ENCODE data around the gene DUSP28.

DUSP28 gene

GRCh38 chr2:240586919-240587800 lies 27.0 kb downstream of the DUSP28 start:
- DNase-seq, result peak; percentile 46 to 58

DNA sequence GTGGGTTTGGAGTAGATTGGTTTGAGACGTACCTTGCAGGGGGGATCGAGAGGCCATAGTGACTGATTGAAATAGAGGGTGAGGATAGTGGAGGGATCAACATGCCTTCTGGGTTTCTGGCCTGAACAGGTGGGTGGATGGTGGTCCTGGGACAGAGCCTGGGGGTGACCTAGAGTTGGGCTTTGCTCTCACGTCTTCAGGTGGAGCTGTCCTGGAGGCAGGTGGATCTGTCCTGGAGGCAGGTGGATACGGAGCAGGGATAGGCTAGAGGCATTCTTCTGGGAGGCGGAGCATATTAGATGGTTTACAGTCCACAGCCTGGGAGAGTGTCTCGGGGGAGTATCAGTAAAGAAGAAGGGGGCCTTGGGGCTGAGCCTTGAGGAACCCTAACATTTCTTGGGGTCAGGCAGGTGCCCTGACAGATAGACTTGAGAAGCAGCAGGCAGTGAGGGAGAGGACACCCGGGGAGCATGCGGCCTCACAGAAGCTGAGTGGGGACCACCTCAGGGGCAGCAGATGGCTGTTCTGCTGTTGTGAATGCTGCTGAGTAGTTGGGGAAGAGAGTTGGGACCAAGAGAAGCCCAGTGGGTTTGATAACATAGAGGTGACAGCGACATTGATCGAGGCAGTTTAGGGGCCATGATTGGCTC lies 28.0 kb downstream of the DUSP28 start:
- no peak for DNase-seq

DNA sequence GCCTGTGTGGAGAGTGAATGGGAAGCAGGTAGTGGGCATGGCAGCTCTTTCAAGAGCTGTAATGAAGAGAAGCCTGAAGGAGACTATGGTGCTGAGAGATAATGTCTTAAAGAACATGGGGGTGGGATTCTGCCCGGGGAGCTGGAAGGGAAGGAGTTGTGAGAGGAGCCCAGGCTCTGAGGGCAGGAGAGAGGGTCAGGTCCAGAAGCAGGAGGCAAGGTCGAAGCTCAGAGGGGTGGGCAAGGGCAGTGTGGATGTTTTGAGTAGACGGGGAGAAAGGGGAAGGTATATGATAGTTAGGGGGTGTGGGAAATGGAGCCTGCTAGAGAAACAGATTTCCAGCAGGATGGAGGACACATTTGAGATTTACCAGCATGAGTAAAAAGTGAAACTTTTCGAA lies 28.5 kb downstream of the DUSP28 start:
- DNase-seq, result no peak

- DNase-seq, result no peak
These were observed 29.2 kb downstream of the DUSP28 start for GRCh38 chr2:240589375-240589774.

GRCh38 chr2:240589850-240590525 lies 29.8 kb downstream of the DUSP28 start:
- no peak for DNase-seq

GRCh38 chr2:240590681-240591111 lies 30.5 kb downstream of the DUSP28 start:
- DNase-seq, result no peak

DNA sequence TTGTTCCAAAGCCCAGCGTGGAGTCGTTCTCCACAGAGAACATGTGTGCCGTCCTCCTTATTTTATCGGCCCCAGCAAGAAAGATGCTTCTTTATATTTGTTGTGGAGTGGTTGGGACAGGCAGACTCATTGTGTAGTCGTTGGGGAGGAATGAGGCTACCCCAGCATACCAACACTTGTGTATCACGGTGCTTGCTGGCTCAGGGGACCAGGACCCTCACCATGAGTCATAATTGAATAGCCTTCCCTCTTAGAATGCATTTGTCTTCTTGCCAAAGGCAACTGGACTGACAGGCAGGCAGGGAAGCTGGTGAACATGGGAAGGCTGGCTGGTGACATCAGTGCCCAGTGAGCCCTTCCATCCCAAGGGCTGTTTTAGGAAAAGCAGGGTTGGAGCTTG lies 31.1 kb downstream of the DUSP28 start:
- DNase-seq, result no peak

DNA sequence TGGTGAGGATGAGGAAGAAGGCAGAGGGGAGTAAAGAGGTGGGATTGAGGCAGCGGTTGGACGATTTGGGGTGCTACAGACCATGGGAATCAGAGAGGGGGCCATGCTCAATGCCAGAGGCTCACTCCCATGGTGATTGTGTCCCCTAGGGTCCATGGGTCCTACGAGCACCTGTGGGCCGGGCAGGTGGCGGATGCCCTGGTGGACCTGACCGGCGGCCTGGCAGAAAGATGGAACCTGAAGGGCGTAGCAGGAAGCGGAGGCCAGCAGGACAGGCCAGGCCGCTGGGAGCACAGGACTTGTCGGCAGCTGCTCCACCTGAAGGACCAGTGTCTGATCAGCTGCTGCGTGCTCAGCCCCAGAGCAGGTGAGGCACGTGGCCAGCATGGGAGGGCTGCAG lies 31.6 kb downstream of the DUSP28 start:
- no peak for DNase-seq

DNA sequence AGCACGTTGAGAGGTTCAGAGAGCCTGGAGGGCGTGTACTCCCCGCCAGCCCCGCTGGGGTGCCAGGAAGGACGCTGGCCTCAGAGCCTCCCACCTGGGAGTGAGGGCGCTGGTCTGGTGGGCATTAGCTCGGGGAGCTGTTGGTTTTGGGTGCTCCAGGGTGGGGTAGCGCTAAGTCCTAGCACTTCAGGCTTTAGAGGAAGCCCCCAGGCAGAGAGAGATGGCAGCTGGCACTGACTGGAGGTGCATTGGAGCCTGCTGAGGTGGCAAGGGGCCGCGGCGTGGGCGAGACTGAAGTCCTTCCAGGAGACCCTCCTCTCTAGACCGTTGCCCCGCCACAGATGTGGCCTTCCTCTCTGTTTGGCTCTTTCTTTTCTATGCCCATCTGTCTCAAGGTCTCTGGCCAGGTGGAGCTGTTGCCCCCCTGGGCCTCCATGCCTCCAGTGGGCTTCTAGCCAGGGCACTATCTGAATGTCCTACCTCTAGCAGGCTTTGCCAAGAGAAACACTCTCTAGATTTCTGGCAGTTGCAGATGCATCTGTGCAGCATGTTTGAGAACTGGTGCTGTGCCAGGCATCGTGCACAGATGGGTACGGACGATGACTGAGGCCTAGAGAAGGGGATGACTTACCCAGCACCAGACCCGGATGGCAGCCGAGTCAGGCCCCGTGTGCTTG lies 33.0 kb downstream of the DUSP28 start:
- DNase-seq, result no peak

DNA sequence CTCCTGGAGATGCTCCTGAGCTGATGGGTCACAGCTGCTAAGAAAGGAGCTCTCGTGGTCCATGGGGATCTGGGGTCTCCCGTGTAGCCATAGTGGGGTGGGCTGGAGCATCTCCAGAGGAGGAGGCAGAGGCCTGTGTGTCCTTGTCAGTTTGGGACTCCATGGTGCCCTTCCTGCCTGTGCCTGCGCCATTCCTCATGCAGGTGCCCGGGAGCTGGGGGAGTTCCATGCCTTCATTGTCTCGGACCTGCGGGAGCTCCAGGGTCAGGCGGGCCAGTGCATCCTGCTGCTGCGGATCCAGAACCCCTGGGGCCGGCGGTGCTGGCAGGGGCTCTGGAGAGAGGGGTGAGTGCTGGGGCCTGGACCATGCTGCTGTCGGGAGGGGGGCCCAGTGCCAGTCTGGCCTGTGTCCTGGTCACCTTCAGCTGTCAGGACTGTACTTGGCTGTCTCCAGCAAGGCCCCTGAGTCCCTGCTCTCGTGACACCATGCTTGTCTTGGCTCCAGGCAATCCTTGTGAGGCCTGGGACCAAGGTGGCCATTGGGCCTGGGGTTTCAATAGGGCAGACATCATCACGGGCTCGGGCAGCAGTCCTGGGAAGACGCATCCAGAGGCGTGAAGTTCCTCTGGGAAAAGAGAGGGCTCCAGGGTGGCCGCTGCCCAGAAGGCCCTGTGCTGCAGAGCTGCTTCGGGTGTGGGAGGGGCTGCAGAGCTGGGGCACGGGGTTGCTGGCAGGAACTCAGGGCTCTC lies 33.7 kb downstream of the DUSP28 start:
- DNase-seq, result no peak

- DNase-seq, result no peak
These were observed 34.6 kb downstream of the DUSP28 start for GRCh38 chr2:240594511-240595380.

DNA sequence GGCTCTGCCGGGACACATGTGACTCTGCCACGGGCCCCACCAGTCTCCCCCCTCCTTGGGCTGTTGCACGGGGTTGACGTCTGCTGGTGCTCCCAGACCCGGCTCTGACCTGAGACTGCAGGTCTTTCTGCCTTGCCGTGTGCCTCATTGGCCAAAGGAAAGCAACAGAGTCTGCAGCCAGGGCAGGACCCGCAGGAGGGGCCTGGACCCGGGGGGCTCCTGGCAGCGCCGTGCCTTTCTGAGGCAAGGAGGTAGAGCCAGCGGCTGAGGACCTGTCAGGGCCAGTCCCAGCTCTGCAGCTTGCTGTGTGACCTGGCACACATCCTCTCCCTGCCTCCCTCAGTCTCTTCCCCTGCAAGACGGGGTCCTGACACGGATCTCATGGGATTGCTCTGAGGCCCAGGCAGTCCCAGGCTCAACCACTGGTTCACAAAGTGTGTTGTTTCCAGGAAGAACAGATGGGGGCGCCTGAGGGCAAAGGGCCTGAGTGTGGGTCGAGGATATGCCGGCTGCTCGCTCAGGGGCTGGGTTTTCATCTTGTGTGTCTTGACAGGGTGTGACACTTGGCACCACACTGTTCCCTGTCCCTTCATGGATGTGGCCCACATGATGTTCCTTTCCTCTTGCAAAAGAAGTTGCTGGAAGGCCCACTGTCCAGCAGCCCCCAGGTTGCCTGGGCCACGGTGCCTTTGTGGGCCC lies 35.4 kb downstream of the DUSP28 start:
- DNase-seq, result peak; percentile 40 to 50

- DNase-seq, result no peak
These were observed 35.9 kb downstream of the DUSP28 start for GRCh38 chr2:240596080-240596460.

DNA sequence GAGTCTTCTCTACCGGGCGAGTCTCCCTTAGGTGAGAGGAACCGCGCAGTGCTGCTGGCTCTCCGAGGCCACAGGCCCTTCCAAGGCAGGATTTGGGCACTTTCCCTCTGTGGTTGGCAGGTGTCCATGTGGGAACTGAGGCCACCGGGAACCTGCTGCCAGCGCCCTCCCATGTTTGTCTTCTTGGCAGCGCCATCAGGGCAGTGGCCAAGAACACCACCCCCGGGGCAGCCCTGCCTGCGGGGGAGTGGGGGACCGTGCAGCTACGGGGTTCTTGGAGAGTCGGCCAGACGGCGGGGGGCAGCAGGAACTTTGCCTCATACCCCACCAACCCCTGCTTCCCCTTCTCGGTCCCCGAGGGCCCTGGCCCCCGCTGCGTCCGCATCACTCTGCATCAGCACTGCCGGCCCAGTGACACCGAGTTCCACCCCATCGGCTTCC lies 36.4 kb downstream of the DUSP28 start:
- DNase-seq, result no peak

DNA sequence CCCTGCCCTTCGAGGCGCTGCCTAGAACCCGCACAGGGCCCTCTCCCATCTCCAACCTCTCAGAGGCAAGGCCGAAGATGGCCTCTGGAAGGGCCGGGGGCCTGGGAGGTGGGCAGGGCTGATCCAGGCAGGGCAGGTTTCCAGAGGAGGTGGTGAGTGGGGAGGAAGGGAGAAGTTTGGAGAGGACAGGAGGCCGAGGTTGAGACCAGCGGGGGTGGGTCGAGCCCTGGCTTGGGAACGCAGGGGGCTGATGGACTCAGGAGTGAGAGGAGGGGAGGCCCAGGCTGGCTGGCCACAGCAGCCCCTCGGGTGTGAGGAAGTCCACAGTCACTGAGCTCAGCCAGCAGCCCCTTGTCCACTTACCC lies 36.9 kb downstream of the DUSP28 start:
- no peak for DNase-seq

DNA sequence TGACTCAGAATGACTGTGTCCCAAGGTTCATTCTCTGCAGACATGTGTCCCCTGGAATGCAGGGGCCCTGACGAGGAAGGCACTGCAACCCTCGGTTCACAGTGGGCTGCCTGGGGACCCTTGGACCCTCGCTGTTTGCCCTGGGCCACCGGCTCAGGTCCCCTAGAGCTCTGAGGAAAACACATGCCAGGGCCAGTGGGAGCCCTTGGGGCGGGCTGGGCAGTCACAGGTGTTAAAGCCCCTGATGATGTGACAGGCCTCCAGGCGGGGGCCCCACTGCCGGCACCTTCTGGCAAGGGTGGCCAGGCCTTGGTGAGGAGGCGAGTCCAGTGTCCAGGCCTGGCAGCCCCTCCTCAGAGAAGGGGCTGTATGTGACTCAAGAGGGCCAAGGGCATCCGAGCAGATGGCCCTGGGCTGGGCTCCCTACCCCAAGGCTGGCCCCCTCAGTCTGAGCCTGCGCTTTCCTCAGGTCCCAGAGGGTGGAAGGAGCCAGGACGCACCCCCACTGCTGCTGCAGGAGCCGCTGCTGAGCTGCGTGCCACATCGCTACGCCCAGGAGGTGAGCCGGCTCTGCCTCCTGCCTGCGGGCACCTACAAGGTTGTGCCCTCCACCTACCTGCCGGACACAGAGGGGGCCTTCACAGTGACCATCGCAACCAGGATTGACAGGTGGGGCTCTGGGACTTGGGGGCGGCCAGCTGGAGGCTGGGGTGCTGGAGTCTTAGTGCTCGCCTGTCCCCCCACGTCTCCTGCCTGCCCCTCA lies 37.4 kb downstream of the DUSP28 start:
- DNase-seq, result no peak

DNA sequence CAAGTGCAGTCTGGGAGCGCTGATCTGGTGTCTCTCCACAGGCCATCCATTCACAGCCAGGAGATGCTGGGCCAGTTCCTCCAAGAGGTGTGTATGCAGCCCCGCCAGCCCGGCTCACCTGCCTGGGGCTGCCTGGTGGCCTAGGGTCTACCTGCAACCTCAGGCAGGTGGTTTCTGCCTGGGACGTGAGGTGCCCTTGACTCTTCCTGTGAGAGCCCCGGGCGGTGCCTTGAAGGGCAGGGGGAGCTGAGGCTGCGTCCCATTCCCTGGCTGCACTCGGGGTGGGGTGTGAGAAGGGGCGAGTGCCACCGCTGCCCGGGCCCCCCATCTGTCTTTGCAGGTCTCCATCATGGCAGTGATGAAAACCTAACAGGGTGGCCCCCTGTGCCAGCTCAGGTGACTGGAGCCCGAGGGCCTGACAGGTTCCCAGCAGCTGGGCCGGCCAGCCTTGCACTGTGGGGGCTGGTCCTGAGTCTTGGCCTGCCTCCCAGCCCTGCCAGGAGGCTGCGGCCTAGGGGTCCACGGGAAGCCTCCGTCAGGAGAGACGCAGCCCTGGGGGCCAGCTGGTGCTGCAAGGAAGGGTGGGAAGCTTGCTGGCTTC lies 38.3 kb downstream of the DUSP28 start:
- DNase-seq, result no peak

DNA sequence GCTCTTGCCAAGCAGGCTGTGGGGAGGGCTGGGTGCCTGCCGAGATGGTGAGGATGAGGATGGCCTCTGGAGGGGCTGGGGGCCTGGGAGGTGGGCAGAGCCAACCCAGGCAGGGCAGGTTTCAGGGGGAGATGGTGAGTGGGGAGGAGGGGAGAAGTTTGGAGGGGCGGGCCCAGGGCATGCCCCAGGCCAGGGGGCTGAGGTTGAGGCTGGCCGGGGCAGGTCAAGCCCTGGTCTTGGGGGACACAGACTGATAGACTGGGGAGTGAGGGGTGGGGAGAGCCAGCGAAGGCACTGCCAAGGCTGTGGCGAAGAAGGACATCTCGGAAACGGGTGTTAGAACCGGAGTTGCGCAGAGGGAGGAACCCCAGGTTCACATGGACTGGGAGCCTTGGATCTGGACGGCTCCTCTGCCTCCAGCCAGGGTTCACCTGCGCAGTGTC lies 39.0 kb downstream of the DUSP28 start:
- DNase-seq, result no peak

GRCh38 chr2:240600451-240600961 lies 40.3 kb downstream of the DUSP28 start:
- no peak for DNase-seq
